ENCODE results near the gene B4GALNT2. TPM values are rescaled to one million over a fixed set of nuclear protein-coding genes. Genes with fewer than 3 reads are reported as not detected.

B4GALNT2 gene
- polyA plus RNA-seq, 1 experiment, result 0.12 TPM

DNA sequence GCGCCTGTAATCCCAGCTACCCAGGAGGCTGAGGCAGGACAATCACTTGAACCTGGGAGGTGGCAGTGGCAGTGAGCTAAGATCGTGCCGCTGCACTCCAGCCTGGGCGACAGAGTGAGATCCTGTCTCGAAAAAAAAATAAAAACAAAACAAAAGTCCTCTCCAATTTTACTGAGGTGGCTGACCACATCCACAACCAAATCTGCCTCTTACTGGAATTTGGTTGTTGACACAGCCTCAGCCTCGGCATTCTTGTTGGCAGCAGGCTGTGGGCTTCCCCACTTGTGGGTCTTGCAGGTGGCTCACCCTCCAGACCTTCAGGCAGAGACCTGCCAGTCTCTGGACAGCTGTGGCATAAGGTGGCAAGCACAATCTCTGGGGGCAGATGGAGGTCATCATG lies 15.6 kb downstream of the B4GALNT2 start:
- H3K36me3 ChIP-seq (ENCODE audit: control insufficient read depth, insufficient read depth, low read length), result no peaks in the 10 kb centered on the region
- POLR2A ChIA-PET, result interaction anchor here (0.5 kb wide), 1 partner anchor 201 kb away, joined by 4 read pairs; no protein-coding TSS in a partner anchor
- TF ChIP-seq, protein P1, sequence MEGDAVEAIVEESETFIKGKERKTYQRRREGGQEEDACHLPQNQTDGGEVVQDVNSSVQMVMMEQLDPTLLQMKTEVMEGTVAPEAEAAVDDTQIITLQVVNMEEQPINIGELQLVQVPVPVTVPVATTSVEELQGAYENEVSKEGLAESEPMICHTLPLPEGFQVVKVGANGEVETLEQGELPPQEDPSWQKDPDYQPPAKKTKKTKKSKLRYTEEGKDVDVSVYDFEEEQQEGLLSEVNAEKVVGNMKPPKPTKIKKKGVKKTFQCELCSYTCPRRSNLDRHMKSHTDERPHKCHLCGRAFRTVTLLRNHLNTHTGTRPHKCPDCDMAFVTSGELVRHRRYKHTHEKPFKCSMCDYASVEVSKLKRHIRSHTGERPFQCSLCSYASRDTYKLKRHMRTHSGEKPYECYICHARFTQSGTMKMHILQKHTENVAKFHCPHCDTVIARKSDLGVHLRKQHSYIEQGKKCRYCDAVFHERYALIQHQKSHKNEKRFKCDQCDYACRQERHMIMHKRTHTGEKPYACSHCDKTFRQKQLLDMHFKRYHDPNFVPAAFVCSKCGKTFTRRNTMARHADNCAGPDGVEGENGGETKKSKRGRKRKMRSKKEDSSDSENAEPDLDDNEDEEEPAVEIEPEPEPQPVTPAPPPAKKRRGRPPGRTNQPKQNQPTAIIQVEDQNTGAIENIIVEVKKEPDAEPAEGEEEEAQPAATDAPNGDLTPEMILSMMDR (IDR thresholded peaks at IDR 0.05; ENCODE audit: insufficient read depth, low read depth, low read length), result no peak
- no peak for DNase-seq (ENCODE audit: low read depth)
- H3K4me3 ChIP-seq (ENCODE audit: low read depth, low read length), result no peak overlapping the region
- no peaks in the 10 kb centered on the region for H3K27me3 ChIP-seq (ENCODE audit: control insufficient read depth, insufficient read depth, low read length)
- CTCF ChIA-PET, result interaction anchor here (0.8 to 2.2 kb wide), 3 partner anchors 13 to 143 kb away, joined by 3 to 5 read pairs (median 4); no protein-coding TSS in a partner anchor

DNA sequence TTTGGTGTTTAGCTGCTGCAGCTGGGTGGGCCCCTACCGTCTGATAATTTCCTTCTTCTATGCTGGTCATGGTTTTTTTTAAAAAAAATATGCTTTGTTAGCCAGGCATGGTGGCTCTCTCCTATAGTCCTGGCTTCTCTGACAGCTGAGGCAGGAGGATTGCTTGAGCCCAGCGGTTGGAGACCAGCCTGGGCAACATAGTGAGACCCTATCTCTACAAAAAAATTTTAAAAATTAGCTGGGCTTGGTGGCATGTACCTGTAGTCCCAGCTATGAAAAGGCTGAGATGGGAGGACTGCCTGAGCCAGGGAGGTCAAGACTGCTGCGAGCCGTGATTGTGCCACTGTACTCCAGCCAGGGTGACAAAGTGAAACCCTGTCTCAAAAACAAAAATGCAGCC lies 19.4 kb downstream of the B4GALNT2 start:
- TF ChIP-seq, protein P1 (IDR thresholded peaks at IDR 0.05; ENCODE audit: insufficient read depth, low read depth, low read length), result no peak
- DNase-seq (ENCODE audit: low read depth), result no peak
- ChIA-PET POLR2A (interaction anchor here (0.7 kb wide), 1 partner anchor 85 kb away, joined by 5 read pairs; no protein-coding TSS in a partner anchor), CTCF (no interaction called here)
- Histone ChIP-seq H3K4me3 (ENCODE audit: low read depth, low read length) (no peak overlapping the region), H3K36me3 (ENCODE audit: control insufficient read depth, insufficient read depth, low read length) (no peaks in the 10 kb centered on the region), H3K27me3 (ENCODE audit: control insufficient read depth, insufficient read depth, low read length) (no peaks in the 10 kb centered on the region)

DNA sequence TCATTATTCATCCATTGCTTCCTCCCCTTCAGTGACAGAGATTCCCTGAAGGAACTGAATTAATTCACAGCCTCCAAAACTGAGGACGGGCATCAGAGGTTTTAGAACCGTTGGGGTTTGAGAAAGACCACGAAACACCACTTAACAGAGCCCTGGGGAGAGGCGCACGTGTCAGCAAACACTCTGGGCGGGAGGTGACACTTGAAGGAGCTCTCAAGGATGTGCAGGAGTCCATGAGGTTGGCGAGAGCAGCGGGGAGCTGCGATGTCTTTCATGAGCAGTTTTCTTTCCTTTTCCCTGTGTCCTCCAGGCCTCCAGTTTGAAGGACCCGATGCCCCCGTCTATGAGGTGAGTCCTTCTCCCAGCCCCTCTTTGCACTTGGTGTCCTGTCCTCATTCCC lies 23.7 kb downstream of the B4GALNT2 start:
- Histone ChIP-seq H3K27me3 (ENCODE audit: control insufficient read depth, insufficient read depth, low read length) (peaks cover 2% of the 10 kb centered on the region), H3K36me3 (ENCODE audit: control insufficient read depth, insufficient read depth, low read length) (no peaks in the 10 kb centered on the region), H3K4me3 (ENCODE audit: low read depth, low read length) (no peak overlapping the region)
- ChIA-PET POLR2A (no interaction called here), CTCF (interaction anchor here (0.7 kb wide), 1 partner anchor 345 kb away, joined by 3 read pairs; no protein-coding TSS in a partner anchor)
- TF ChIP-seq, protein P1 (IDR thresholded peaks at IDR 0.05; ENCODE audit: insufficient read depth, low read depth, low read length), result no peak
- no peak for DNase-seq (ENCODE audit: low read depth)

DNA sequence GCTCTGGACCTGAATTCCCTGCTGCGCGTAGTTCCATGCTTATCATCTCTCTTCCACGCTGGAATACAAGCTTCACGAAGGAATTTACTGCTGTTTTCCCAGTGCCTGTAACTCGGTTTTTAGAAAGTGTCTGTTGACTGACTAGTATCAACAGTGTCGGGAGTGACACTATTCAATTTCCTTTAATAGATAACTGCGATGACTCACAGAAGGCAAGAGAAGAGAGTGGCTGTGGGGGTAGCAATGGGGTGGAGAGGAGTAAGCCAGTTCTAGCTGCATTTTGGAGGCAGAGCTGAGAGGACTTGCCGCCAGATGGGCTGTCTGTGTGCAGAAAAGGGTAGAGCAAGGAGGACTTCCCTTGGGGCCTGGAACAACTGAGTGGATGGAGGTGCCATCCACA lies 25.2 kb downstream of the B4GALNT2 start:
- H3K27me3 ChIP-seq (ENCODE audit: control insufficient read depth, insufficient read depth, low read length), result peaks cover 2% of the 10 kb centered on the region
- H3K36me3 ChIP-seq (ENCODE audit: control insufficient read depth, insufficient read depth, low read length), result no peaks in the 10 kb centered on the region
- H3K4me3 ChIP-seq (ENCODE audit: low read depth, low read length), result no peak overlapping the region
- no peak for DNase-seq (ENCODE audit: low read depth)
- TF ChIP-seq, protein P1 (IDR thresholded peaks at IDR 0.05; ENCODE audit: insufficient read depth, low read depth, low read length), result no peak
- POLR2A ChIA-PET, result no interaction called here
- CTCF ChIA-PET, result interaction anchor here (0.6 to 1.0 kb wide), 2 partner anchors 21 to 415 kb away, joined by 3 to 4 read pairs; no protein-coding TSS in a partner anchor

- TF ChIP-seq, protein P1 (IDR thresholded peaks at IDR 0.05; ENCODE audit: insufficient read depth, low read depth, low read length), result no peak
- H3K27me3 ChIP-seq (ENCODE audit: control insufficient read depth, insufficient read depth, low read length), result peaks cover 8% of the 10 kb centered on the region
- POLR2A ChIA-PET, result no interaction called here
- H3K4me3 ChIP-seq (ENCODE audit: low read depth, low read length), result no peak overlapping the region
- no peaks in the 10 kb centered on the region for H3K36me3 ChIP-seq (ENCODE audit: control insufficient read depth, insufficient read depth, low read length)
- CTCF ChIA-PET, result interaction anchor here (1.5 kb wide), 1 partner anchor 17 kb away, joined by 7 read pairs; no protein-coding TSS in a partner anchor
- no peak for DNase-seq (ENCODE audit: low read depth)
Measured at GRCh38 chr17:49162866-49163265, 30.3 kb downstream of the B4GALNT2 start.
